ENCODE measurements around the gene MALRD1.

GRCh38 chr10:19054289-19054835, 5.8 kb downstream of the MALRD1 start:
- TF ChIP-seq CTCF (IDR thresholded peaks at IDR 0.05) (no peak), POLR2A (IDR thresholded peaks at IDR 0.05) (no peak)

Data from thyroid gland (tissue), 4 donors.